GM21786 (cell line): ENCODE results near the gene FOXS1.
"Not testable (repeated sequence)": the region's sequence is repeated elsewhere in the genome, so short reads cannot be mapped to it uniquely, and the experiment has no call there.

ENCODE experiments used
- ATAC-seq: cut with Tn5 transposase; IDR thresholded peaks from one replicate; pipeline ENCODE4 v1.9.1; 2021; ENCODE audit not compliant: unreplicated experiment

FOXS1 gene

GRCh38 chr20:31824125-31824485 is 21.3 kb downstream of the FOXS1 start:
- no peak for ATAC-seq

- ATAC-seq = no peak
Measured at GRCh38 chr20:31823360-31824124, 21.9 kb downstream of the FOXS1 start.

GRCh38 chr20:31822421-31823330 is 22.7 kb downstream of the FOXS1 start:
- ATAC-seq = no peak

- ATAC-seq = no peak
Measured at GRCh38 chr20:31821427-31821826, 24.0 kb downstream of the FOXS1 start.

- ATAC-seq = no peak
Measured at GRCh38 chr20:31820228-31820627, 25.2 kb downstream of the FOXS1 start.

- ATAC-seq = no peak
Measured at GRCh38 chr20:31819083-31819784, 26.2 kb downstream of the FOXS1 start, which contains the start of gene MYLK2. Gene MYLK2, plus strand, starts transcription at chr20:31819356. Its CDS starts 225 bp downstream, at chr20:31819581.

GRCh38 chr20:31818376-31818908 is 27.0 kb downstream of the FOXS1 start:
- ATAC-seq = no peak

- ATAC-seq = no peak
Measured at GRCh38 chr20:31817461-31817860, 27.9 kb downstream of the FOXS1 start.

GRCh38 chr20:31816221-31816620 is 29.2 kb downstream of the FOXS1 start:
- no peak for ATAC-seq

GRCh38 chr20:31815408-31816188 is 29.8 kb downstream of the FOXS1 start:
- no peak for ATAC-seq

GRCh38 chr20:31814142-31814541 is 31.3 kb downstream of the FOXS1 start:
- ATAC-seq = not testable (repeated sequence)

- no peak for ATAC-seq
Measured at GRCh38 chr20:31813611-31814010, 31.8 kb downstream of the FOXS1 start.

GRCh38 chr20:31811796-31812728 is 33.3 kb downstream of the FOXS1 start:
- ATAC-seq = no peak

- no peak for ATAC-seq
Measured at GRCh38 chr20:31811198-31811597, 34.2 kb downstream of the FOXS1 start.

- ATAC-seq = no peak
Measured at GRCh38 chr20:31809661-31810060, 35.7 kb downstream of the FOXS1 start.

- ATAC-seq = no peak
Measured at GRCh38 chr20:31808481-31808880, 36.9 kb downstream of the FOXS1 start.

GRCh38 chr20:31806564-31807355 is 38.6 kb downstream of the FOXS1 start:
- no peak for ATAC-seq

- no peak for ATAC-seq
Measured at GRCh38 chr20:31803552-31804291, 41.7 kb downstream of the FOXS1 start.
